GM21825 (cell line): ENCODE results near the gene CCDC187.
"Not testable (repeated sequence)": the region's sequence is repeated elsewhere in the genome, so short reads cannot be mapped to it uniquely, and the experiment has no call there.

ENCODE experiments used
- ATAC-seq: cut with Tn5 transposase; IDR thresholded peaks from one replicate; pipeline ENCODE4 v1.9.1; 2021; ENCODE audit warnings: mild to moderate bottlenecking, moderate library complexity; ENCODE audit not compliant: unreplicated experiment

Gene CCDC187

GRCh38 chr9:136244969-136245218 lies 59.0 kb downstream of the CCDC187 start:
- no peak for ATAC-seq

- no peak for ATAC-seq
Measured at GRCh38 chr9:136244122-136244968, 59.5 kb downstream of the CCDC187 start.

- no peak for ATAC-seq
Measured at GRCh38 chr9:136243631-136244030, 60.3 kb downstream of the CCDC187 start.

GRCh38 chr9:136242918-136243525 lies 60.9 kb downstream of the CCDC187 start:
- no peak for ATAC-seq

GRCh38 chr9:136242248-136242647 lies 61.6 kb downstream of the CCDC187 start:
- no peak for ATAC-seq

GRCh38 chr9:136241542-136241941 lies 62.4 kb downstream of the CCDC187 start:
- ATAC-seq = no peak

GRCh38 chr9:136240941-136241340 lies 63.0 kb downstream of the CCDC187 start:
- no peak for ATAC-seq

GRCh38 chr9:136239983-136240330 lies 63.9 kb downstream of the CCDC187 start:
- no peak for ATAC-seq

- ATAC-seq = no peak
Measured at GRCh38 chr9:136239135-136239982, 64.5 kb downstream of the CCDC187 start.

GRCh38 chr9:136238342-136238732 lies 65.6 kb downstream of the CCDC187 start:
- no peak for ATAC-seq

- no peak for ATAC-seq
Measured at GRCh38 chr9:136237486-136238341, 66.2 kb downstream of the CCDC187 start.

GRCh38 chr9:136236471-136237410 lies 67.2 kb downstream of the CCDC187 start:
- ATAC-seq = not testable (repeated sequence)

- no peak for ATAC-seq
Measured at GRCh38 chr9:136235709-136236455, 68.0 kb downstream of the CCDC187 start.

GRCh38 chr9:136235171-136235570 lies 68.7 kb downstream of the CCDC187 start:
- ATAC-seq = no peak

- ATAC-seq = no peak
Measured at GRCh38 chr9:136234597-136234996, 69.3 kb downstream of the CCDC187 start.

- ATAC-seq = no peak
Measured at GRCh38 chr9:136233868-136234267, 70.0 kb downstream of the CCDC187 start.

- ATAC-seq = no peak
Measured at GRCh38 chr9:136233411-136233810, 70.5 kb downstream of the CCDC187 start.

GRCh38 chr9:136232969-136233368 lies 70.9 kb downstream of the CCDC187 start:
- ATAC-seq = no peak
